Measurements from ENCODE around the gene ADAMTS18.
"Not testable (repeated sequence)": the region's sequence is repeated elsewhere in the genome, so short reads cannot be mapped to it uniquely, and the experiment has no call there.

ADAMTS18 gene

GRCh38 chr16:77277141-77277540, 157.7 kb downstream of the ADAMTS18 start:
- DNase-seq = no peak

GRCh38 chr16:77276661-77277060, 158.2 kb downstream of the ADAMTS18 start:
- no peak for DNase-seq

GRCh38 chr16:77275303-77275702, 159.5 kb downstream of the ADAMTS18 start:
- DNase-seq = not testable (repeated sequence)

- DNase-seq = no peak
Measured at GRCh38 chr16:77273815-77274214, 161.0 kb downstream of the ADAMTS18 start.

GRCh38 chr16:77271532-77272426, 163.1 kb downstream of the ADAMTS18 start:
- DNase-seq = no peak

- DNase-seq = not testable (repeated sequence)
Measured at GRCh38 chr16:77266185-77266584, 168.6 kb downstream of the ADAMTS18 start.

- no peak for DNase-seq
Measured at GRCh38 chr16:77262971-77263370, 171.9 kb downstream of the ADAMTS18 start.

- no peak for DNase-seq
Measured at GRCh38 chr16:77250400-77250799, 184.4 kb downstream of the ADAMTS18 start.

GRCh38 chr16:77246150-77246549, 188.7 kb downstream of the ADAMTS18 start:
- no peak for DNase-seq

GRCh38 chr16:77242471-77242870, 192.4 kb downstream of the ADAMTS18 start:
- not testable (repeated sequence) for DNase-seq

- no peak for DNase-seq
Measured at GRCh38 chr16:77238593-77238992, 196.2 kb downstream of the ADAMTS18 start.

GRCh38 chr16:77236063-77236511, 198.7 kb downstream of the ADAMTS18 start:
- DNase-seq = peak; percentile 57

- DNase-seq = no peak
Measured at GRCh38 chr16:77234611-77235010, 200.2 kb downstream of the ADAMTS18 start.

GRCh38 chr16:77233799-77234519, 200.9 kb downstream of the ADAMTS18 start:
- no peak for DNase-seq

All from NCI-H748 treated with DMSO at 0.1 percent for 48 hours (cell line).